IPS-18c (cell line): Measurements from ENCODE around the gene TRAPPC3.

Source experiments
- H3K4me3 ChIP-seq: 2 replicates; pipeline ENCODE4 v1.7.0; 2013; ENCODE audit warnings: low read depth, mild to moderate bottlenecking, low read length, moderate library complexity; ENCODE audit not compliant: insufficient read depth
- H3K9me3 ChIP-seq: one replicate; pipeline ENCODE4 v1.6.1; 2013; ENCODE audit warnings: mild to moderate bottlenecking, low read length, moderate library complexity; ENCODE audit not compliant: control insufficient read depth, insufficient read depth

TRAPPC3 gene

DNA sequence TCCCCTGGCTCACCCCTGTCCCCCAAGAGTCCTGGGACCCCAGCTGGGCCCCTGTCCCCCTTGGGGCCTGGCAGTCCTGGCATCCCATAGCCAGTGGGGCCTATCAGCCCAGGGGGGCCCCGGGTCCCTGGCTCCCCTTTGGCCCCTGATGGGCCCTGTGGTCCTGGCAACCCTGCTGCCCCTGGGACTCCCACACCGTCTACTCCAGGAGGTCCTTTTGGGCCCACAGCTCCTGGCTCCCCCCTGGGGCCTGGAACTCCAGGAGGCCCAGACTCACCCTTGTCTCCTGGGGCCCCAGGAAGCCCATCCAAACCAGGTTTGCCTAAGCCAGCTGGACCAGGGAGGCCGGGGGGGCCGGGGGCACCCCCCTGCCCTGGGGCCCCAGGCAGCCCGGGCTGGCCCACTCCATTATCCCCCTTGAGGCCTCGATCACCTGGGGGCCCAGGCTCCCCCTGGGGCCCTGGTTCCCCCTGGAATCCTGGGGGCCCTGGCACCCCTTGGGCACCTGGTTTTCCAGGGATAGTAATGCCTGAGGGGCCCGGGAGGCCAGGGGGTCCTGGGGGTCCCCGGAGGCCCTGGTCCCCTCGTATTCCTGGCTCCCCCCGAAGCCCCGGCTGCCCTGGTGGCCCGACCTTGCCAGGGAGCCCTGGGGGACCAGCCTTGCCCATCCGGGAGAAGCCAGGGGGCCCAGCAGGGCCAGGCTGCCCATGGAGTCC, 50.5 kb downstream of the TRAPPC3 start:
- Histone ChIP-seq H3K9me3 (no peaks in the 10 kb centered on the region), H3K4me3 (no peak overlapping the region)

DNA sequence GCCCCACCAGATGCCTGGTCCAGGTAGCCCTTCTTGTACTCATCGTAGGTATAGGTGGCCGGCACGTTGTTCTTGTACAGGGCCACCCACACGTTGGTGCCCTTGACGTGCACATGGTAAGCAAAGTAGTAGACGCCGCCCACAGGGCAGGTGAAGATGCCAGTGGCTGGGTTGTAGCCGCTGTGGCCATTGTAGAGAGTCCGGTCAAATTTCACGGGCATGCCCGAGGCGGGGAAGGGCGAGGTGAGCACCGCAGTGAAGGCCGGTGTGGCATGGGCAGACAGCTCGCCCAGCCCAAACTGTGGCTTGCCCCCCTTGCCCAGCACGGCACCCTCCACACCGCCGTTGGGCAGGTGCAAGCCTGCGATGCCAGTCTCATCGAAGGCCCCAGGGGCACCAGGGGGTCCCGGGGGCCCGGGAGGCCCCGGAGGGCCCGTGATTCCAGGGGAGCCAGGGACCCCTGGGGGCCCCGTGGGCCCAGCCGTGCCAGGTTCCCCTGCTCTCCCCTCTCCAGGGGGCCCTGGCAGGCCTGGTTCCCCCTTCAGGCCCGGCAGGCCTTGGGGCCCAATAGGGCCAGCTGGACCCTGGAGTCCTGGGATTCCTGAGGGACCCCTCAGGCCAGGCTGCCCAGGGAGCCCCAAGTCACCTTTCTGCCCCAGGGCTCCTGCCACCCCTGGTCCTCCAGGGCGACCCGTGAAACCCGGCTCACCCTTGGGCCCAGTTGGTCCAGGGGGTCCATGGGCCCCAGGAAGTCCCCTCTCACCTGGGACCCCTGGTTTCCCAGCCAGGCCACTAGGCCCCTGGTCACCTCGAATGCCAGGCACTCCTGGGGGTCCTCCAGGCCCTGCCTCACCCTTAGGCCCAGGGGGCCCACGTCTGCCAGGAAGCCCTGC, 51.3 kb downstream of the TRAPPC3 start:
- H3K9me3 ChIP-seq = no peaks in the 10 kb centered on the region
- H3K4me3 ChIP-seq = no peak overlapping the region

DNA sequence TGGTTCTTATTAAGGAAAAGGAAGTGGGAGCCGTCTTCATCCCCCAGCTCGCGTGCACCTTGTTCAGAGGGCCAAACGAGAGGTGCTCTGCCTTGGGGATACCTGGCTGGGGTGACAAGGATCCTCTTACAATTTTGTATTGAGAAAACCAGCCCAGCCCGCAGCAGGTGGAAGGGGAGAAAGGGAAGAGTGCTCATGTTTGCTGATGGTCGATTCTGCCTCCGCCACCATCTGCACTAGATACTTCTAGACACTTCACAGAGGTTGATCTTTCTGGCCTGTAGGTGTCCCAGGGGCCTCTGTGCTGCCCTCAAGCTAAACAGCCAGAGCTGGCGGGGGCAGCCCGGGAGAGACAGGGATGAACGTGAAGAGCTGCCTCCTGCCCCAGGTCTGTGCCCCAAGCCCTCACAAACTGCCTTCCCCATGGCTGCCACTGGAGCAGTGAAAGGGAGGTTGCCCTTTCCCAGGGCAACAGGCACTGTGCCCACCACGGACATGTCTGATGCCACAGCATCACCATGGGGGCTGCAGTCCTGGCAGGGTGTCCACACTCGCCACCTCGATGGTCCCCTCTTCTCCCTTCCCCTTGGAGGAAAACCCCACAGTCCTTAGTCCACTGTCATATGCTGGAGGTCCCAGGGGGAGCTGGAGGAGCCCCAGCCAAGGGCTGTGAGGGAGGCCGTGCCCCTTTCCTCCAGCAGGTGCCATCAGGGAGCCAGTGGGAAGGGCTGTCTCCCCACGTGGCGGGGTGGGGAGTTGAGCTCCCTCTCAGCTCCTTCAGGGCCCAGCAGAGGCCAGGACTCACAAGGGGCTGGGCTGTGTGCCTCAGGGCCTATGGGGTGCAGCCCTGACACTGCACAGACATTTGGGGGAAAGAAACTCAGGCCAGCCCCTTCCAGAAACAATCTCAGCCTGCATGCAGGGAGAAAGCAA, 52.5 kb downstream of the TRAPPC3 start:
- Histone ChIP-seq H3K4me3 (no peak overlapping the region), H3K9me3 (no peaks in the 10 kb centered on the region)

DNA sequence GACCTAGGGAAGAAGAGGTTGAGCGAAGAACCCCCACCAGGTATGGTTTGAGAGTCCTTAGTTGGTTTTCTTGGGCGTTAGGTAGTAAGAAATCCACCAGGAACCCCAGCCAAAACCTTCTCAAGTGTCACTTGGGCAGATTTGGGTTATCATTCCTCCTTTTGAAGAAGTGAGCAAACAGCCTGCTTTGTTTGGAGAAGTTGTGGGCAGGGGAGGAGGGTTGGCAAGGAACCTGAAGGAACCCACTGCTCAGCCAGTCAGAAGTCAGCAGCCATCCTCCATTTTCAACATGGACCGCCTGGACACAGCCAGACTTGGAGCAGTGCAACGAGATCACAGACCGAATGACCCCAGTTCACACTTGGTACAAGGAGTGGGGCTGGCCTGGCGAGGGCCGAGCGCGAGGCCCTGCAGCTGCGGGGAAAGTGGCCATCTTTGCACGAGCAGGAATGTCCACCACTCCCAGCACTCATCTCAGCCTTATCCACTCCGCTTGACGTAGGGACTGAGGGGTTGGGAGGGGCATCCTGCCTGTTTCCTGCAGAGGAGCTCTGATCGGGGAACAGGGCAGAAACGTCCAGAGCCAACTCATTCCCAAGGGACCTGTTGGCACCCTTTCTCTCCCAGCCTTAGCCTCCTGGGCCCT, 53.4 kb downstream of the TRAPPC3 start:
- H3K9me3 ChIP-seq = no peaks in the 10 kb centered on the region
- no peak overlapping the region for H3K4me3 ChIP-seq

DNA sequence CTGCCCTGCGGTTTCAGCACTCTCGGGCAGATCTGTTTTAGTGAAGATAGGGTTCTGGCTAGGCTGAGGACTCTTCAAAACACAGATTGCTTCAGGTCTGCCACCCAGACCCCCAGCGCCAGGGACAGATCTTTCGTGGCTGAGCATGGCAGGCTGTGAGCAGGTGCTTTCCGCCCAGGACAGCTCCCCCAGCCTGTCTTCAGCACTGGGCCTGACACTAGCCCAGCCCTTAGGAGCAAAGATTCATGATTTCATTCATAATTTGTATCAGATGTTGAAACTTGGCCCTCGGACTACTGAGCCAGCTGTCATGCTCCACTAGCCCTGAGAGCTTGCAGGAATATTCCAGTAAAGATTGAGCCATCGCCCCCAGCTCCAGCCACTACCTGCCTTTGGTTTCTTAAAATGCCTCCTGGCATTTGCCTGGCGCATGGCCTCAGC, 54.6 kb downstream of the TRAPPC3 start:
- Histone ChIP-seq H3K9me3 (no peaks in the 10 kb centered on the region), H3K4me3 (no peak overlapping the region)

DNA sequence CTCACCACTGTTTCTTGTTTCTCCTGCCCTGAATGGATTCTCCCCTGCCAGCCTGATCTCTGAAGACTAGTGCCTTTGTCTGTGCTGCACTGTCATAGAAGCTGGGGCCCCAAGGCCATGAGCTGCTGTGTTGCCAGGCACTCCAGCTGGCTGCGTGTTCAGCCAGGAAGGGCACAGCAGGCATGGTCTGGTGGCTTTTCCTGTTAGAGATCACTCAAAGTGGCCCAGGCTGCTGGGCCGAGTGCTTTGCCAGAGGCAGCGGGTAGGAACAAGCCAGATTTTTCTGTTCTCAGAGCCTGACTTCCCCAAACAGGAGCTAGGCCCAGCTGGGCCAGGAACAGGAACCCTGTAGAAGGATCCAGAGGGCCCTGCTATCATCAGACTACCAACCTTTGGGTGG, 55.4 kb downstream of the TRAPPC3 start:
- Histone ChIP-seq H3K9me3 (no peaks in the 10 kb centered on the region), H3K4me3 (no peak overlapping the region)

DNA sequence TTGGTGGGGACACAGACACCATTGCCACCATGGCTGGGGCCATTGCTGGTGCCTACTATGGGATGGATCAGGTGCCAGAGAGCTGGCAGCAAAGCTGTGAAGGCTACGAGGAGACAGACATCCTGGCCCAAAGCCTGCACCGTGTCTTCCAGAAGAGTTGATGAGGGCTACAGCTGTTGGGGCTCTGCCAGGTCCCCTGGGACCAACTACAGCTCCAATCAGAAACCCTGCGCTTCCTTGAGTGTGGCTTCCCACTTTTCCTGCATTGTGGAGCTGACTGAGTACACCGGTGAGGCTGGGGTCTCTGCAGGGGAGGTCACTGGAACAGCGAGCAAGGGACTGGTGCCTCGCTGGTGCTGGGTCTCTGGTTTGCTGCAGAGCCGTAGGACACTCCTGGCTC, 56.1 kb downstream of the TRAPPC3 start:
- Histone ChIP-seq H3K9me3 (no peaks in the 10 kb centered on the region), H3K4me3 (no peak overlapping the region)

DNA sequence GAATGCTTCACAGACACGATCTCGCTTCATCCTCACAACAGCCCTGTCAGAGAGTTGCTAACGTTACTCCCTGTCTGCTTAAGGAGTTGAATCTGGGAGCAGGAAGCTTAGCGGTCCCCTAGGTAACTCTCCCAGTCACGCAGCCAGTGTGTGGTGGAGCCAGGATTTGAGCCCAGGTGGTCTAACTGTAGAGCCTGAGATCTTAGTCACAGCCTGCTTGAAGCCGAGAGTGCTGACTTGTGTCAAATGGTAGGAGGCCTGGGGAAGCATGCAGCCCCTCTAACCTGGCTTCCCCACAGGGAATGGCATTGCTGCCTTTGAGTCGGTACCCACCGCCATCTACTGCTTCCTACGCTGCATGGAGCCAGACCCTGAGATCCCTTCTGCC, 56.5 kb downstream of the TRAPPC3 start:
- Histone ChIP-seq H3K4me3 (no peak overlapping the region), H3K9me3 (no peaks in the 10 kb centered on the region)

DNA sequence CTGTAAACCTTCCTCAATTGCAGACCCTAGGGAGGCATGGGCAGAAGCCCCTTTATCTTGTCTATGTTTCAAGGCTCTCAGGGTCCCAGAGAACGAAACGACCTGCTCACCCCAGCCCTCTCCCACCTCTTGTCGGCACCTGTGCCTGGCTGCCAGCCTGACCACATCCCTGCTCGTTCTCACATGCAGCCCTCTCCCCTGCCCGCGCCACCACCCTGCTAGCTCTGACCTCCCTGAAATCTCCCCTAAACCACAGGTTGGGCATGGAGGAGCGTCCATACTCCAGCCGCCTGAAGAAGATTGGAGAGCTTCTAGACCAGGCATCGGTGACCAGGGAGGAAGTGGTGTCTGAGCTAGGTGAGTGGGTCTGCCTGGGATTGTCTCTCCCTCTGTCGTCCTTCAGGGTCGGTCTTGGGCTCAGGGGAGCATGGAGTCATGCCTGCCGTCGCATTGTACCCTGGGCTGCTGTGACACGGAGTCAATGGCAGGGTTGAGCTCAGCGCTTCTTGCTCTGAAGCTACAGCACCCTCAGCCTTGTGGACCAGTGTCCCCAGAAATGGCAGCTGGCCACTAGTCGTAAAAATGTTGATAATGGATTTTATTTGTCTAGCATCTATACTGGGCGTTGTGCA, 57.0 kb downstream of the TRAPPC3 start:
- H3K4me3 ChIP-seq = no peak overlapping the region
- H3K9me3 ChIP-seq = no peaks in the 10 kb centered on the region

DNA sequence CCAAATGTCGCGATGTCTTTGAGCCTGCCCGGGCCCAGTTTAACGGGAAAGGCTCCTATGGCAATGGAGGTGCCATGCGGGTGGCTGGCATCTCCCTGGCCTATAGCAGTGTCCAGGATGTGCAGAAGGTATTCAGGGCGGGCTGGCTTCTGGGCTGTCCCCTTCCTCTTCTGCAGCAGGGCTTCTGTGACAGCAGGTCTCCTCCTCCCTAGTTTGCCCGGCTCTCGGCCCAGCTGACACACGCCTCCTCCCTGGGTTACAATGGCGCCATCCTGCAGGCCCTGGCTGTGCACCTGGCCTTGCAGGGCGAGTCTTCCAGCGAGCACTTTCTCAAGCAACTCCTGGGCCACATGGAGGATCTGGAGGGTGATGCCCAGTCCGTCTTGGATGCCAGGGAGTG, 57.6 kb downstream of the TRAPPC3 start:
- no peak overlapping the region for H3K4me3 ChIP-seq
- H3K9me3 ChIP-seq = no peaks in the 10 kb centered on the region

DNA sequence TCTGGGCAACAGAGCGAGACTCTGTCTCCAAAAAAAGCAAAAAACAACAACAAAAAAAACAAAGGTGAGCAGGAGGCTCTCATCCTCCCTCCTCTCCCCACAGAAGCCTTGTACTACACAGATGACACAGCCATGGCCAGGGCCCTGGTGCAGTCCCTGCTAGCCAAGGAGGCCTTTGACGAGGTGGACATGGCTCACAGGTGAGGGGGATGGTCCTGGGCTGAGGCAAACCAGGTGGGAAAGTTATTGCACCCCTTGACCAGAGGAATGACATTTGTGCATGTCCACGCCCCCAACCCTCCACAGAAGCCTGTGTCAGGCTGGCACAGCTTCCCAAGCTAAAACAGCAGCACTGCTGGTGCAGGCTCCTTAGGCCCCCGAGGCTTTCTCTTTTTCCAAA, 58.1 kb downstream of the TRAPPC3 start:
- H3K4me3 ChIP-seq = no peak overlapping the region
- H3K9me3 ChIP-seq = no peaks in the 10 kb centered on the region

DNA sequence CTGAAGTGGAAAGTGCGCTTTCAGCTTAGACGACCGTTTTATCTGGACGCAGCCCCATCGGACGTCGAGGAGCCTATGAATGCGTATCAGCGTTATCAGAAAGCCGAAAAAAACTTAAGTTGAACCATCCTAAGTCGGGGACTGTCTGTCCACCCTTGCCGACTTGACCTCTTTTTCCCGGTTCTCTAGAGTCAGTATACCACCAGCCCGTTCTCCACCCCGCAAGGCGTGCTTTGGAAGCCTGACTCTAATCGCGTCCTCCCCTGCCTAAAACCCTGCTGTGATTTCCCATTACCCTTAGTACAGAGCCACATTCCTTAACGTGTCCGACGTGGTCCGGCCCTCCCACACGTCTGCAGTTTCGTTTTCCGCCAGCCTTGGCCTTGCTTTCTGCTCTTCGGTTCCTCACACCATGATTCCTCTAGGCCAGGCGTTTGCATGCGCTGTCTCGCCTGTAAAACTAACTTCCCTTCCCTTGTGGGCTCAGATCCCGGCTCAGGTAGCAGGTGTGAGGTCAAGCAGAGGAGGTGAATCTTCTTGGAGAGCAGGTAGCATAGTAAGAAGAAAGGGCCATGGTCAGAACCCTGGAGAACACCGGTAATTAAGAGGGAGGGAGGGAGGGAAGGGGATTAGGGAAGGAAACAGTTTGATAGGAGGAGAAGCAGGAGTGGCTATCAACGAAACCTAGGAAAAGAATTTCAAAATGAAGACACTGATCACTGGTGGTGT, 59.7 kb downstream of the TRAPPC3 start:
- H3K9me3 ChIP-seq = no peaks in the 10 kb centered on the region
- peak overlapping the region; percentile 94 for H3K4me3 ChIP-seq

DNA sequence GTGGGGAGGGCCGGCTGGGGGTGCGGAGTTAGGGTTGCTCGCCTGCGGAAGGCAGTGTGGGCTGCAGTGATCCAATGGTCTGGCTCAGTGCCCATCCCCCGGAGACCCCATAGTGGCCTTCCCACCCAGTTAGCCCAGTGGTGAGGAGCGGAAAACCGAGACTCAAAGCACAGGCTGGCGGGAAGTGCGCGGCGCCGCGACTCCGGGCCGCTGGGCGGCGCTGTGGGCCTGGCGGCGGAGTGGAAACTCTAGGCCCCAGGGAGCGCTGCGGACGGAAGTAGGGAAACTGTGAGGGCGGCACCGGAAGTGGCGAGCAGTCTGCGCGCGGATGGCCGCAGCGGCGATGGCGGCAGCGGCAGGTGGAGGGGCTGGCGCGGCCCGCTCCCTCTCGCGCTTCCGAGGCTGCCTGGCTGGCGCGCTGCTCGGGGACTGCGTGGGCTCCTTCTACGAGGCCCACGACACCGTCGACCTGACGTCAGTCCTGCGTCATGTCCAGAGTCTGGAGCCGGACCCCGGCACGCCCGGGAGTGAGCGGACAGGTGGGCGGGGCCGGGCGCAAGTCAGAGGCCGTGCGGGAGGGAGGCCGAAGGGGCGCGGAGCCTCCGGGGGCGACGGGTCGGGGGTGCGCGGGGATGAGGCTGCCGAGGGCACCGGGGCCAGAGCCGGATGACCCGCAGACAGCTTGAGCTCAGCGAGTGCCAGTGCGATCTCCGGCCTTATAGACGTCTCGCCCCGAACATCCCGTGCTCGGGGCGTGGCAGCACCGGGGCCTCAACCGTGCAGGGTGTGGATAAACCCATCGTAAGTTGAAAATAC, 60.5 kb downstream of the TRAPPC3 start, which contains the start of gene ADPRS:
Gene ADPRS (plus strand): TSS at position 316 of the 816 bp plus-strand sequence. CDS start 13 bp downstream, at position 329.
- H3K4me3 ChIP-seq = peak within 1 kb of the TSS; percentile 94
- no peaks in the 10 kb centered on the region for H3K9me3 ChIP-seq

DNA sequence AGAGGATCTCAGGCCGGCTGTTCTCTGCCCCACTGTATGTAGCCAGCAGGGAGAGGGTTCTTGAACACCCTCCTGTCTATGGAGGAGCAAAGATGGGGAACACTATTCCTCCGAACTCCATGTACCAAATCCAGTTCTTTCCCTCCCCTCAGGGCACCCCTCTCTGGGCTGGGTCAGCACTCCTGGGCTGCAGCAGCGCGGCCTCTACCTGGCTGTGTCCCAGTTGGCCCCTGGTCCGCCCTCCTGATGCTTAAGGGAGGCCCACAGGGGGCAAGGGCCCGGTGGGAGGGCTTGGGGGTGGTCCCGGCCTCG, 61.1 kb downstream of the TRAPPC3 start:
- Histone ChIP-seq H3K9me3 (no peaks in the 10 kb centered on the region), H3K4me3 (peak overlapping the region; percentile 94)
